ENCODE results near the gene PCSK2. TPM values are rescaled to one million over a fixed set of nuclear protein-coding genes. Genes with fewer than 3 reads are reported as not detected.

Gene PCSK2
- total and polyA plus RNA-seq, 4 donors: 0.13 to 2.2 TPM; not detected in 2

- intact Hi-C loops (cut with DNase I): no loop called here
- ATAC-seq (ENCODE audit: low FRiP score) (no peak), DNase-seq (no peak)
- no peaks in the 10 kb centered on the region for H3K9me3 ChIP-seq (ENCODE audit: control insufficient read depth, low read length)
- 83% methylated on average over 5 of the region's 5 CpGs for WGBS, 2 donors
- no peak overlapping the region for H3K4me3 ChIP-seq (ENCODE audit: low read length in 2 of 2)
- H3K4me1 ChIP-seq (ENCODE audit: control insufficient read depth in 1 of 2, insufficient read depth in 2 of 2, low read length in 2 of 2): no peaks in the 10 kb centered on the region
- no peaks in the 10 kb centered on the region for H3K36me3 ChIP-seq (ENCODE audit: control insufficient read depth in 1 of 2, insufficient read depth in 2 of 2, low read length in 1 of 2)
- no peaks in the 10 kb centered on the region for H3K27me3 ChIP-seq (ENCODE audit: control insufficient read depth in 1 of 2, insufficient read depth in 2 of 2, low read length in 1 of 2)
- no peak overlapping the region for H3K27ac ChIP-seq (ENCODE audit: low read depth in 1 of 2, low read length in 2 of 2)
Measured at GRCh38 chr20:17446171-17446570, 219.3 kb downstream of the PCSK2 start.

GRCh38 chr20:17448071-17448470 is 221.2 kb downstream of the PCSK2 start:
- intact Hi-C loops (cut with DNase I): no loop called here
- Histone ChIP-seq H3K4me1 (ENCODE audit: control insufficient read depth in 1 of 2, insufficient read depth in 2 of 2, low read length in 2 of 2) (no peaks in the 10 kb centered on the region), H3K4me3 (ENCODE audit: low read length in 2 of 2) (no peak overlapping the region), H3K9me3 (ENCODE audit: control insufficient read depth, low read length) (no peaks in the 10 kb centered on the region), H3K36me3 (ENCODE audit: control insufficient read depth in 1 of 2, insufficient read depth in 2 of 2, low read length in 1 of 2) (no peaks in the 10 kb centered on the region), H3K27ac (ENCODE audit: low read depth in 1 of 2, low read length in 2 of 2) (no peak overlapping the region), H3K27me3 (ENCODE audit: control insufficient read depth in 1 of 2, insufficient read depth in 2 of 2, low read length in 1 of 2) (no peaks in the 10 kb centered on the region)
- 86 to 89% methylated on average over 2 of the region's 2 CpGs for WGBS, 2 donors
- DNase-seq: no peak
- ATAC-seq (ENCODE audit: low FRiP score): no peak

- ATAC-seq (ENCODE audit: low FRiP score) (no peak), DNase-seq (no peak)
- Histone ChIP-seq H3K36me3 (ENCODE audit: control insufficient read depth in 1 of 2, insufficient read depth in 2 of 2, low read length in 1 of 2) (no peaks in the 10 kb centered on the region), H3K27me3 (ENCODE audit: control insufficient read depth in 1 of 2, insufficient read depth in 2 of 2, low read length in 1 of 2) (no peaks in the 10 kb centered on the region), H3K9me3 (ENCODE audit: control insufficient read depth, low read length) (peaks cover 3% of the 10 kb centered on the region), H3K4me1 (ENCODE audit: control insufficient read depth in 1 of 2, insufficient read depth in 2 of 2, low read length in 2 of 2) (no peaks in the 10 kb centered on the region), H3K4me3 (ENCODE audit: low read length in 2 of 2) (no peak overlapping the region), H3K27ac (ENCODE audit: low read depth in 1 of 2, low read length in 2 of 2) (no peak overlapping the region)
- intact Hi-C loops (cut with DNase I): no loop called here
- 79 to 95% methylated on average over 2 of the region's 2 CpGs for WGBS, 2 donors
Measured at GRCh38 chr20:17449031-17449430, 222.2 kb downstream of the PCSK2 start.

- intact Hi-C loops (cut with DNase I): no loop called here
- Histone ChIP-seq H3K4me1 (ENCODE audit: control insufficient read depth in 1 of 2, insufficient read depth in 2 of 2, low read length in 2 of 2) (no peaks in the 10 kb centered on the region), H3K27me3 (ENCODE audit: control insufficient read depth in 1 of 2, insufficient read depth in 2 of 2, low read length in 1 of 2) (no peaks in the 10 kb centered on the region), H3K4me3 (ENCODE audit: low read length in 2 of 2) (no peak overlapping the region), H3K36me3 (ENCODE audit: control insufficient read depth in 1 of 2, insufficient read depth in 2 of 2, low read length in 1 of 2) (no peaks in the 10 kb centered on the region), H3K9me3 (ENCODE audit: control insufficient read depth, low read length) (peaks cover 3% of the 10 kb centered on the region), H3K27ac (ENCODE audit: low read depth in 1 of 2, low read length in 2 of 2) (no peak overlapping the region)
- DNase-seq (no peak), ATAC-seq (ENCODE audit: low FRiP score) (no peak)
- WGBS, 2 donors: 80 to 85% methylated on average over 3 of the region's 3 CpGs
Measured at GRCh38 chr20:17452441-17452840, 225.6 kb downstream of the PCSK2 start.

GRCh38 chr20:17453592-17453991 is 226.8 kb downstream of the PCSK2 start:
- 87 to 88% methylated on average over 22 of the region's 22 CpGs for WGBS, 2 donors
- Histone ChIP-seq H3K9me3 (ENCODE audit: control insufficient read depth, low read length) (peaks cover 3% of the 10 kb centered on the region), H3K27me3 (ENCODE audit: control insufficient read depth in 1 of 2, insufficient read depth in 2 of 2, low read length in 1 of 2) (peaks cover 0 to 3% of the 10 kb centered on the region in 2 donors), H3K36me3 (ENCODE audit: control insufficient read depth in 1 of 2, insufficient read depth in 2 of 2, low read length in 1 of 2) (no peaks in the 10 kb centered on the region), H3K27ac (ENCODE audit: low read depth in 1 of 2, low read length in 2 of 2) (no peak overlapping the region), H3K4me3 (ENCODE audit: low read length in 2 of 2) (no peak overlapping the region), H3K4me1 (ENCODE audit: control insufficient read depth in 1 of 2, insufficient read depth in 2 of 2, low read length in 2 of 2) (no peaks in the 10 kb centered on the region)
- intact Hi-C loops (cut with DNase I): no loop called here
- DNase-seq: no peak
- no peak for ATAC-seq (ENCODE audit: low FRiP score)

- Histone ChIP-seq H3K4me1 (ENCODE audit: control insufficient read depth in 1 of 2, insufficient read depth in 2 of 2, low read length in 2 of 2) (no peaks in the 10 kb centered on the region), H3K36me3 (ENCODE audit: control insufficient read depth in 1 of 2, insufficient read depth in 2 of 2, low read length in 1 of 2) (no peaks in the 10 kb centered on the region), H3K27me3 (ENCODE audit: control insufficient read depth in 1 of 2, insufficient read depth in 2 of 2, low read length in 1 of 2) (peaks cover 0 to 3% of the 10 kb centered on the region in 2 donors), H3K9me3 (ENCODE audit: control insufficient read depth, low read length) (peaks cover 3% of the 10 kb centered on the region), H3K27ac (ENCODE audit: low read depth in 1 of 2, low read length in 2 of 2) (no peak overlapping the region), H3K4me3 (ENCODE audit: low read length in 2 of 2) (no peak overlapping the region)
- no peak for DNase-seq
- no peak for ATAC-seq (ENCODE audit: low FRiP score)
- WGBS, 2 donors: 58 to 61% methylated on average over 8 of the region's 8 CpGs
- intact Hi-C loops (cut with DNase I): no loop called here
Measured at GRCh38 chr20:17456279-17456678, 229.4 kb downstream of the PCSK2 start.

- Histone ChIP-seq H3K4me3 (ENCODE audit: low read length in 2 of 2) (no peak overlapping the region), H3K27ac (ENCODE audit: low read depth in 1 of 2, low read length in 2 of 2) (no peak overlapping the region), H3K9me3 (ENCODE audit: control insufficient read depth, low read length) (peaks cover 3% of the 10 kb centered on the region), H3K27me3 (ENCODE audit: control insufficient read depth in 1 of 2, insufficient read depth in 2 of 2, low read length in 1 of 2) (peaks cover 0 to 3% of the 10 kb centered on the region in 2 donors), H3K36me3 (ENCODE audit: control insufficient read depth in 1 of 2, insufficient read depth in 2 of 2, low read length in 1 of 2) (no peaks in the 10 kb centered on the region), H3K4me1 (ENCODE audit: control insufficient read depth in 1 of 2, insufficient read depth in 2 of 2, low read length in 2 of 2) (no peaks in the 10 kb centered on the region)
- DNase-seq: no peak
- 8 to 23% methylated on average over 1 of the region's 1 CpG for WGBS, 2 donors
- no peak for ATAC-seq (ENCODE audit: low FRiP score)
- intact Hi-C loops (cut with DNase I): no loop called here
Measured at GRCh38 chr20:17457079-17457478, 230.2 kb downstream of the PCSK2 start.

- WGBS, 2 donors: 74% methylated on average over 6 of the region's 6 CpGs
- Histone ChIP-seq H3K27ac (ENCODE audit: low read depth in 1 of 2, low read length in 2 of 2) (no peak overlapping the region), H3K4me1 (ENCODE audit: control insufficient read depth in 1 of 2, insufficient read depth in 2 of 2, low read length in 2 of 2) (no peaks in the 10 kb centered on the region), H3K27me3 (ENCODE audit: control insufficient read depth in 1 of 2, insufficient read depth in 2 of 2, low read length in 1 of 2) (peaks cover 0 to 3% of the 10 kb centered on the region in 2 donors), H3K36me3 (ENCODE audit: control insufficient read depth in 1 of 2, insufficient read depth in 2 of 2, low read length in 1 of 2) (no peaks in the 10 kb centered on the region), H3K4me3 (ENCODE audit: low read length in 2 of 2) (no peak overlapping the region), H3K9me3 (ENCODE audit: control insufficient read depth, low read length) (peaks cover 3% of the 10 kb centered on the region)
- ATAC-seq (ENCODE audit: low FRiP score): no peak
- intact Hi-C loops (cut with DNase I): no loop called here
- no peak for DNase-seq
Measured at GRCh38 chr20:17457588-17458190, 230.8 kb downstream of the PCSK2 start.

- intact Hi-C loops (cut with DNase I): no loop called here
- H3K36me3 ChIP-seq (ENCODE audit: control insufficient read depth in 1 of 2, insufficient read depth in 2 of 2, low read length in 1 of 2): no peaks in the 10 kb centered on the region
- ATAC-seq (ENCODE audit: low FRiP score) (no peak), DNase-seq (no peak)
- H3K4me1 ChIP-seq (ENCODE audit: control insufficient read depth in 1 of 2, insufficient read depth in 2 of 2, low read length in 2 of 2): no peaks in the 10 kb centered on the region
- no peak overlapping the region for H3K4me3 ChIP-seq (ENCODE audit: low read length in 2 of 2)
- 52 to 72% methylated on average over 2 of the region's 2 CpGs for WGBS, 2 donors
- no peaks in the 10 kb centered on the region for H3K9me3 ChIP-seq (ENCODE audit: control insufficient read depth, low read length)
- H3K27ac ChIP-seq (ENCODE audit: low read depth in 1 of 2, low read length in 2 of 2): no peak overlapping the region
- H3K27me3 ChIP-seq (ENCODE audit: control insufficient read depth in 1 of 2, insufficient read depth in 2 of 2, low read length in 1 of 2): peaks cover 0 to 3% of the 10 kb centered on the region in 2 donors
Measured at GRCh38 chr20:17460119-17460518, 233.3 kb downstream of the PCSK2 start.
